ENCODE measurements around the gene OGFRL1. TPM values are rescaled to one million over a fixed set of nuclear protein-coding genes. Genes with fewer than 3 reads are reported as not detected.

Gene OGFRL1
- polyA plus RNA-seq, 1 donor from 2014 or later = 8.3 TPM

- Histone ChIP-seq H3K9me3 (ENCODE audit: low read length) (no peaks in the 10 kb centered on the region), H2AFZ (ENCODE audit: low read depth, low read length) (no peak overlapping the region), H3K27me3 (ENCODE audit: insufficient read depth, low read depth, low read length) (no peaks in the 10 kb centered on the region), H3K4me3 (ENCODE audit: low read length) (no peak overlapping the region), H3K9ac (ENCODE audit: low read length) (no peak overlapping the region), H3F3A (ENCODE audit: insufficient read depth, low read length, poor library complexity, severe bottlenecking) (no peaks in the 10 kb centered on the region), H3K36me3 (ENCODE audit: insufficient read depth, low read length) (no peaks in the 10 kb centered on the region), H3K27ac (ENCODE audit: low read length) (no peak overlapping the region), H4K20me1 (ENCODE audit: insufficient read depth) (no peaks in the 10 kb centered on the region), H3K79me2 (replicated peaks; ENCODE audit: insufficient read depth, low read length) (no peaks in the 10 kb centered on the region), H3K4me2 (ENCODE audit: low read length) (no peak overlapping the region), H3K9me2 (ENCODE audit: insufficient read depth, low read length) (no peaks in the 10 kb centered on the region)
- TF ChIP-seq RAD21 (conservative IDR thresholded peaks at IDR 0.05) (no peak), TAF1 (IDR thresholded peaks at IDR 0.05; ENCODE audit: low read depth) (no peak), MXI1 (conservative IDR thresholded peaks at IDR 0.05; ENCODE audit: poor library complexity, severe bottlenecking) (no peak), REST (IDR thresholded peaks at IDR 0.05; ENCODE audit: borderline replicate concordance) (no peak), EP300 (conservative IDR thresholded peaks at IDR 0.05; ENCODE audit: poor library complexity, severe bottlenecking) (no peak), CTCF (IDR thresholded peaks at IDR 0.05; ENCODE audit: poor library complexity, severe bottlenecking) (no peak), SMC3 (conservative IDR thresholded peaks at IDR 0.05; ENCODE audit: poor library complexity) (no peak), POLR2AphosphoS5 (IDR thresholded peaks at IDR 0.05) (no peak), EZH2 (IDR thresholded peaks at IDR 0.05; ENCODE audit: borderline replicate concordance, insufficient read depth, low read length, poor library complexity, severe bottlenecking) (no peak)
These were observed 45.1 kb downstream of the OGFRL1 start for GRCh38 chr6:71333697-71334096.

GRCh38 chr6:71334768-71335167 lies 46.2 kb downstream of the OGFRL1 start:
- Histone ChIP-seq H3K27me3 (ENCODE audit: insufficient read depth, low read depth, low read length) (no peaks in the 10 kb centered on the region), H3K4me2 (ENCODE audit: low read length) (no peak overlapping the region), H3K79me2 (replicated peaks; ENCODE audit: insufficient read depth, low read length) (no peaks in the 10 kb centered on the region), H3F3A (ENCODE audit: insufficient read depth, low read length, poor library complexity, severe bottlenecking) (no peaks in the 10 kb centered on the region), H2AFZ (ENCODE audit: low read depth, low read length) (no peak overlapping the region), H3K9me2 (ENCODE audit: insufficient read depth, low read length) (no peaks in the 10 kb centered on the region), H3K9me3 (ENCODE audit: low read length) (no peaks in the 10 kb centered on the region), H3K4me3 (ENCODE audit: low read length) (no peak overlapping the region), H3K36me3 (ENCODE audit: insufficient read depth, low read length) (no peaks in the 10 kb centered on the region), H3K27ac (ENCODE audit: low read length) (no peak overlapping the region), H3K9ac (ENCODE audit: low read length) (no peak overlapping the region), H4K20me1 (ENCODE audit: insufficient read depth) (no peaks in the 10 kb centered on the region)
- TF ChIP-seq RAD21 (conservative IDR thresholded peaks at IDR 0.05) (no peak), POLR2AphosphoS5 (IDR thresholded peaks at IDR 0.05) (no peak), TAF1 (IDR thresholded peaks at IDR 0.05; ENCODE audit: low read depth) (no peak), EP300 (conservative IDR thresholded peaks at IDR 0.05; ENCODE audit: poor library complexity, severe bottlenecking) (no peak), EZH2 (IDR thresholded peaks at IDR 0.05; ENCODE audit: borderline replicate concordance, insufficient read depth, low read length, poor library complexity, severe bottlenecking) (no peak), SMC3 (conservative IDR thresholded peaks at IDR 0.05; ENCODE audit: poor library complexity) (no peak), CTCF (IDR thresholded peaks at IDR 0.05; ENCODE audit: poor library complexity, severe bottlenecking) (no peak), REST (IDR thresholded peaks at IDR 0.05; ENCODE audit: borderline replicate concordance) (no peak), MXI1 (conservative IDR thresholded peaks at IDR 0.05; ENCODE audit: poor library complexity, severe bottlenecking) (no peak)
